Progenitor cell of endocrine pancreas (in vitro differentiated cells): ENCODE measurements around the gene NKAIN2. TPM values are rescaled to one million over a fixed set of nuclear protein-coding genes. Genes with fewer than 3 reads are reported as not detected.

ENCODE experiments used
- DNase-seq: peaks from one replicate; pipeline ENCODE4 v3.0.0; 2021; ENCODE audit warnings: low spot score; ENCODE audit not compliant: unreplicated experiment
- H3K27ac Mint-ChIP-seq: 2 replicates; pipeline ENCODE4 v1.8.0; 2021; ENCODE audit warnings: mild to moderate bottlenecking, moderate library complexity, mixed read lengths
- H3K27me3 Mint-ChIP-seq: 2 replicates; pipeline ENCODE4 v1.8.0; 2021; ENCODE audit warnings: mixed read lengths
- H3K36me3 Mint-ChIP-seq: 2 replicates; pipeline ENCODE4 v1.8.0; 2022; ENCODE audit warnings: mixed read lengths; ENCODE audit not compliant: insufficient read depth
- H3K4me1 Mint-ChIP-seq: 2 replicates; pipeline ENCODE4 v1.8.0; 2021; ENCODE audit warnings: low read depth, mixed read lengths
- H3K4me3 Mint-ChIP-seq: 2 replicates; pipeline ENCODE4 v1.8.0; 2021; ENCODE audit warnings: low read depth, mild to moderate bottlenecking, moderate library complexity, mixed read lengths
- H3K9me3 Mint-ChIP-seq: 2 replicates; pipeline ENCODE4 v1.8.0; 2021; ENCODE audit warnings: low read depth, mixed read lengths
- CTCF ChIP-seq: fragments of 200-600 bp; sonication (generic); IDR thresholded peaks from one replicate; pipeline ENCODE4 v1.5.0; 2021; ENCODE audit warnings: antibody characterized with exemption, mild to moderate bottlenecking; ENCODE audit not compliant: unreplicated experiment
- total RNA-seq: library from RNA; stranded (reverse); gene quantifications from 2 replicates; pipeline ENCODE4 v1.2.1, GENCODE V29; 2021

NKAIN2 gene
- total RNA-seq, 1 donor from 2014 or later = 2.5 TPM

GRCh38 chr6:124536157-124536841, 732.6 kb downstream of the NKAIN2 start:
- Mint-ChIP-seq H3K36me3 (no peaks in the 10 kb centered on the region), H3K27me3 (no peaks in the 10 kb centered on the region), H3K9me3 (no peaks in the 10 kb centered on the region), H3K4me3 (no peak overlapping the region), H3K4me1 (peaks cover 8% of the 10 kb centered on the region), H3K27ac (no peak overlapping the region)
- TF ChIP-seq CTCF = no peak
- no peak for DNase-seq

- Mint-ChIP-seq H3K27ac (no peak overlapping the region), H3K4me3 (no peak overlapping the region)
Observed at GRCh38 chr6:124536842-124537191, 733.2 kb downstream of the NKAIN2 start.

GRCh38 chr6:124539096-124539495, 735.4 kb downstream of the NKAIN2 start:
- Mint-ChIP-seq H3K27ac (no peak overlapping the region), H3K4me1 (peaks cover 8% of the 10 kb centered on the region), H3K36me3 (no peaks in the 10 kb centered on the region), H3K4me3 (no peak overlapping the region), H3K9me3 (no peaks in the 10 kb centered on the region), H3K27me3 (no peaks in the 10 kb centered on the region)
- no peak for TF ChIP-seq CTCF
- no peak for DNase-seq

More at GRCh38 chr6:124536842-124537191, 733.2 kb downstream of the NKAIN2 start:
- no peak for TF ChIP-seq CTCF
- no peak for DNase-seq
- Mint-ChIP-seq H3K4me1 (peaks cover 8% of the 10 kb centered on the region), H3K9me3 (no peaks in the 10 kb centered on the region), H3K27me3 (no peaks in the 10 kb centered on the region), H3K36me3 (no peaks in the 10 kb centered on the region)

GRCh38 chr6:124541573-124541972, 737.9 kb downstream of the NKAIN2 start:
- Mint-ChIP-seq H3K27ac (no peak overlapping the region), H3K9me3 (no peaks in the 10 kb centered on the region), H3K36me3 (no peaks in the 10 kb centered on the region), H3K4me1 (peaks cover 4% of the 10 kb centered on the region), H3K27me3 (no peaks in the 10 kb centered on the region), H3K4me3 (no peak overlapping the region)
- DNase-seq = no peak
- TF ChIP-seq CTCF = no peak

DNA sequence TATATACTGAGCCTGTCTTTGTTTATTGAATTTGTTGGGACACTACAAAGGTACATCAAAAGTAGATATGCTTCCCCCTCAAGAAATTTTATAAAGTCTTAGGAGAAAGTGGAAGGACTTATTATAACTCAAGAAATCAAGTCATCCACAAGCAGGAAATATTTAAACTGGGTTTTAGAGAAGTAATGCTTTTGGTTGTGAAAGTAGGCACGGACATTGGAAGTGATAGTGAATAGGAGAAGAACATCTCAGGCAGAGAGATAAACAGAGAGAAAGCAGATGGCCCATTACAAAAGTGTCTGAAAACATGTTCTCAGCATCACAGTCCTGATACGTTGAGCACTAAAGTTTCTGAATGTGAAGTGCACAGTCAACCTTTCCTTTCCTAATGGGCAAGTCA, 742.9 kb downstream of the NKAIN2 start:
- Mint-ChIP-seq H3K4me1 (no peaks in the 10 kb centered on the region), H3K36me3 (no peaks in the 10 kb centered on the region), H3K27ac (no peak overlapping the region), H3K4me3 (no peak overlapping the region), H3K9me3 (peaks cover 7% of the 10 kb centered on the region), H3K27me3 (no peaks in the 10 kb centered on the region)
- TF ChIP-seq CTCF = no peak
- no peak for DNase-seq
